ENCODE measurements around the gene ARHGAP5.

The ARHGAP5 gene, protein sequence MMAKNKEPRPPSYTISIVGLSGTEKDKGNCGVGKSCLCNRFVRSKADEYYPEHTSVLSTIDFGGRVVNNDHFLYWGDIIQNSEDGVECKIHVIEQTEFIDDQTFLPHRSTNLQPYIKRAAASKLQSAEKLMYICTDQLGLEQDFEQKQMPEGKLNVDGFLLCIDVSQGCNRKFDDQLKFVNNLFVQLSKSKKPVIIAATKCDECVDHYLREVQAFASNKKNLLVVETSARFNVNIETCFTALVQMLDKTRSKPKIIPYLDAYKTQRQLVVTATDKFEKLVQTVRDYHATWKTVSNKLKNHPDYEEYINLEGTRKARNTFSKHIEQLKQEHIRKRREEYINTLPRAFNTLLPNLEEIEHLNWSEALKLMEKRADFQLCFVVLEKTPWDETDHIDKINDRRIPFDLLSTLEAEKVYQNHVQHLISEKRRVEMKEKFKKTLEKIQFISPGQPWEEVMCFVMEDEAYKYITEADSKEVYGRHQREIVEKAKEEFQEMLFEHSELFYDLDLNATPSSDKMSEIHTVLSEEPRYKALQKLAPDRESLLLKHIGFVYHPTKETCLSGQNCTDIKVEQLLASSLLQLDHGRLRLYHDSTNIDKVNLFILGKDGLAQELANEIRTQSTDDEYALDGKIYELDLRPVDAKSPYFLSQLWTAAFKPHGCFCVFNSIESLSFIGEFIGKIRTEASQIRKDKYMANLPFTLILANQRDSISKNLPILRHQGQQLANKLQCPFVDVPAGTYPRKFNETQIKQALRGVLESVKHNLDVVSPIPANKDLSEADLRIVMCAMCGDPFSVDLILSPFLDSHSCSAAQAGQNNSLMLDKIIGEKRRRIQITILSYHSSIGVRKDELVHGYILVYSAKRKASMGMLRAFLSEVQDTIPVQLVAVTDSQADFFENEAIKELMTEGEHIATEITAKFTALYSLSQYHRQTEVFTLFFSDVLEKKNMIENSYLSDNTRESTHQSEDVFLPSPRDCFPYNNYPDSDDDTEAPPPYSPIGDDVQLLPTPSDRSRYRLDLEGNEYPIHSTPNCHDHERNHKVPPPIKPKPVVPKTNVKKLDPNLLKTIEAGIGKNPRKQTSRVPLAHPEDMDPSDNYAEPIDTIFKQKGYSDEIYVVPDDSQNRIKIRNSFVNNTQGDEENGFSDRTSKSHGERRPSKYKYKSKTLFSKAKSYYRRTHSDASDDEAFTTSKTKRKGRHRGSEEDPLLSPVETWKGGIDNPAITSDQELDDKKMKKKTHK (N-terminal part only)

DNA sequence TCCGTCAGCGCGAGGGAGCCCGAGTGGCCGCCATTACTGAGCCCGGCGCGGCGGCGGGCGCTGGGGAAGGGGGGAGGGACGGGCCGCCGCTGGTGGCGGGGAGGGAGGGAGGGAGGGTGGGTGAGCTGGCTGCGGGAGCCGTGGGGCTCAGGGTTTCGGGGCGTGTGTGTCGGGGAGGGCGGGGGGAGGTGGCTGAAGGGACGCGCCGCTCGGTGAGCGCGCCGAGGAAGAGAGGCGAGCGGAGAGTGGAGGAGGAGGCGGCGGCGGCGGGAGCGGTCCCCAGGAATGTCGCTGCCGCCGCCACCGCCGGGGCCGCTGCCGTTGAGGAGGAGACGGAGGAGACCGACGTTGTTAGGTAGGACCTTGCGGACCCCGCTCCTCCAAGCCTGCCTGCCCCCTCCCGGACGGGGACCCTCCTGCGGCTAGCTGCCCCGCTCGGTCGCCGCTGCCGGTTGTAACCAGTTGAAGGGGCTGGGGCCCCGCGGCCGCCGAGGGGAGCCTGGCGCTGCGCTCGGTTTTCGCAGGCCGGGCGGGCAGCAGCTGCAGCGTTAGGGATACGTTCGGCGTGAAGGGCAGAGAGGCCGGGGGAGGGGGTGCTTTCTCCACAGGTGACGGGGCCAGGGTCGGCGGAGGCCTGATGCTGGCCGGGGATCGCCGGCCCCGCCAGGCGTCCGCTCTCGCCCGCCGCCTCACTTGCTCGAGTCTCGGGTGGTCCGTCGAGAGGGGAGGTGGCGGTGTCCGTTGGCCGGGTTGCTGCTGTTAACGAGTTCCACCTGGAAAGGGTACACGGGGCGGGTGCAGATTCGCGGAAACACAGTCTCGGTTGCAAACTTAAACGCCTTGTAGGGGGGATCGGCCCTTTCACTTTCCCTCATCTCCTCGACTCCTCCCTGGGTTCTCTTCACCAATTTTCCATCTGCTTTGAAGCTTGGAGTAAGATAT is at the start of gene ARHGAP5:
Gene ARHGAP5 (plus strand): TSS at position 224 of the 942 bp plus-strand sequence. CDS start 13,366 bp downstream, outside the sequence.
- DNase-seq, result peak; percentile 49 to 51

- no peak for DNase-seq
Measured at GRCh38 chr14:32028599-32028998, 48.5 kb upstream of the ARHGAP5 start.

- no peak for DNase-seq
Measured at GRCh38 chr14:32033543-32033942, 43.6 kb upstream of the ARHGAP5 start.

DNA sequence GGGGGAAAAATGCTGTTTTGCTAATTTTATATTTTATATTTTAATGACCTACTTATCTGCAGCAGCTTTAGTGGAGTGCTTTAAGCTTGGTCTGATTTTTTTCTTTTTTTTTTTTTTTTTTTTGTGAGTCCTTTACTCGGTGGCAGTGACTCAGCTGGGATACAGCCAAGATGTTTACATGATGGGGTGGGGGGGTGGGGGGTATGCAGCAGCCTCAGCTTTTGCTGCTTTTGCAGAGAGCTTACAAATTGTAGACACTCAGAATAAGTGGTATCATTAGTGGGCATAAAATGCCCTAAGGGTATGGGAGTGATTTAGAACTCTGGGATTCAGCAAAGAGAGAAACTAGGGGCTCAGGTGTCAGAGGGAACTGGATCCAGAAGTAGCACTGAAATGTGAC is 38.2 kb upstream of the ARHGAP5 start:
- DNase-seq, result no peak

DNA sequence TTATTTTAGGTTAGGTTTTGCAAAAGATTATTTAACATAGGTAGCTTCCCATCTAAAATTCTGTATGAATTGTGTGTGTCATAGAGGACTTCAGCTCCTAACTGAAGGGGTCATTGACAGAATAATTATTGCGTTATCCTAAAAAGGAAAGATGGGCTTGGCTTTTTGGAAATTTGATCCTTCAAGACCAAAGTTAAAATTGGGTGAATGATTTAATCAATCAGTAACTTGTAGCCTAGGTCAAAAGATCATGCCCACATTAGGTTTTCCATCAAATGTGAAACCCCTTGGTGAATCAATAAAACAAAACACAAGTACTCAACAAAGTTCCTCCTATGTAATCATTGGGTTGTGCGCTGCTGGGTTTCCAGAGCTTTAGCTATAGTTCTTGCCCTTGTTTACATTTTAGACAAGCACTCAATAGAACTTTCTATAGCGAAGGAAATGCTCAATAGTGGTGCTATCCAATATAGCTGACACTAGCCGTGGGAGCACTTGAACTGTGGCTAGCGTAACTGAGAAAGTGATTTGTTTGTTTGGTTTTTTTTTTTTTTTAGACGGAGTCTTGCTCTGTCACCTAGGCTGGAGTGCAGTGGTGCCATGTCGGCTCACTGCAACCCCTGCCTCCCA is 37.6 kb upstream of the ARHGAP5 start:
- DNase-seq, result no peak

DNA sequence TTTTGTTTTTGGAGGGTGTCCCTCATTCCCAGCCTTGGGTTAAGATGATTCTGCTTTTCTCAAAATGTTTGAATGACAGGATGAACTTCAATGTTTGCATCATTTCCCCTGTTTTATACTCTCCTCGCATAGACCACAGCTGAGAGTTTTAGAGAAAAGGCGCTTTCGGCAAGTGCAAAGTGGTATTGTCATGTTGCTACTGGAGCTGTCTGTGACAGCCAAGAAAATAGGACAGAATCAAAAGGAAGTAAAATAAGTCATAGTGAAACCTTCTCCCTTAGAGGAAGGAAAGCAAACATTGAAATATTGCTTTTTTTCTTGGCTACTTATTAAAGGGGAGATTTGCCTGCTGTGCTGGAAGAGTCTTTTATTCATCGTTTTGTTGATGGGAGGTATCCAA is 33.5 kb upstream of the ARHGAP5 start:
- no peak for DNase-seq

DNA sequence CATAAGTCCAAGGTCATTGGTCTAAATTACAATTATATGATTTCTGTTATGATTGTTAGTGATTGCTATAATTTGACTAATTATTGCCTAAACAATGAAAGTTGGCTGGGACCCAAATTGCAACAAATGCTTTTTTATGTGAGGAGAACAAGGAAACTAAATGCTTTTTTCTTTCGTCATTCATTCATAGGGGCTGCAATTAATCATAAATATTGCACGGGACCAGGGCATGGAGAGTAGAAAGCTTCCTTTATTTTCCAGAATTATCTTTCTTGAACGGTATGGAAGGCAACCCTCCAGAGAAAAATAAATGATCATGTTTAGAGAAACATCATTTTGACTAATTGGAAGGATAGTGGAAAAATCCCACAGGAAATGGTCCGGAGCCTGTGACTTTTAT is 32.6 kb upstream of the ARHGAP5 start:
- no peak for DNase-seq

DNA sequence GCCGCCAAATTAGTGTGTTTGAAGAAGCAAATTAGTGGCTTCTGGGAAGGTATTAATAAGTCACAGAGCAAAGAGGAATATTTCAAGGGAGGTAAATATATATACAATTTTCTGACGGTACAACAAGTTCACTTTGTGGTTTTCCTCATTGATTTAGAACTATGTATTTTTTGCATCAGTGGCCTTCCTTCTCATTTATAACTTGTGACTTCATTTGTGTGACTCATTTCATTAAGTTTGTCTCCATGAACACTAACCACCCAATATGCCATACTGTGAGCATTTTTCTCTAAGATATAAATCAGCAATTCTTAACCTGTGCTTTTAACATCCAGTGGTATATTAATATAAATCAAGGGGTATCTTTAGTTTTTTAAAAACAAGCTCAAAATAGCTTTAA is 29.3 kb upstream of the ARHGAP5 start:
- DNase-seq, result no peak

DNA sequence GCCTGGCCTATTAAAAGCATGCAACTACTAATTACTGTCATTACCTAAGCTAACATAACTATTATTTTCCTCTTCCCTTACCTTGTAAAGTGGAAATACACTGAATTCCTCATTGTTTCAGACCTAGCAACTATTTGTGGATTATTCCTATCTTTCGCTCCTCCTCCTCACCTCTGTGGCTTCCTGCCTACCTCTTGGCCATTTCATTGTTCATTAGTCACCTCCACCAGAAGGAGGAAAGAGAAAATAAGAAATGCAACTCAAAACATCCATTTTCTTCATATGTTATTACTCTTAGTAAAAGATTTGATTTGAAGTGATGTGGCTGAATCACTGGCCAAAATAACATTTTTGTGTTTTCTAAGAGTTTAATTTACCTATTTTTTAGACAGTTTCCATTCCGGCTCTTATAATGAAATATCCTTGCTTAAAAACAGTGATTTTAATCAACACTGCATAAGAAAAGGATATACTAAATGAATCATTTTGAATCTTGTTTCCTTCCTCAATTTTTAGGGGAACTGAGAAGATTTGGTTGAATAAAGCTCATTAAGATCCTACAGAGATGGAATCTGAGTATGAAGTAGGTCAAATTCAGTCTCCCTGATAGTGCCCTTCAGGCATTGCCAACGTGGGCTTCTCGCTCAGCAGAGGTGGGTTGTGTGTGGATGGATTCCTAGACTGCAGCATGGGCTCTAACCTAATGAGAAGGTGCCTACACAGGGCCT is 27.6 kb upstream of the ARHGAP5 start:
- DNase-seq, result no peak

DNA sequence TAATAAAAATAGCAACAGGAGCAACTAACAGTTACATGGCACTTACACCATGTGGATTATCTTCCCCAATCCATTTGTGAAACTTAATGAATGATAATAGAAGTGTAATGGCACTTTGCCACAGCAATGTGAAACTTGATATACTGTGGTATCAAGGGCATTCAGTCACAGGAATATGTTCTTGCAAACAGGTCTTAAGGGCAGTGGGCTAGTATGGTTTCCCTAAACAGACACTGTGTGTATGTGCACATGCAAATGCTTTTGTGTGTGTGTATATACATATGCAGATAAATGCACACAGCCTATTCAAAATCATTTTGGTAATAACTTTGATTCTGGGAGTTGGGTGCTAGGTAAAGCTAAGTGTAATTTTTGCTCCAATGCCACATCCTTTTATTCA is 26.2 kb upstream of the ARHGAP5 start:
- DNase-seq, result no peak

- no peak for DNase-seq
Measured at GRCh38 chr14:32054536-32054935, 22.6 kb upstream of the ARHGAP5 start.

GRCh38 chr14:32055175-32055574 is 21.9 kb upstream of the ARHGAP5 start:
- no peak for DNase-seq

- no peak for DNase-seq
Measured at GRCh38 chr14:32059702-32060101, 17.4 kb upstream of the ARHGAP5 start.

DNA sequence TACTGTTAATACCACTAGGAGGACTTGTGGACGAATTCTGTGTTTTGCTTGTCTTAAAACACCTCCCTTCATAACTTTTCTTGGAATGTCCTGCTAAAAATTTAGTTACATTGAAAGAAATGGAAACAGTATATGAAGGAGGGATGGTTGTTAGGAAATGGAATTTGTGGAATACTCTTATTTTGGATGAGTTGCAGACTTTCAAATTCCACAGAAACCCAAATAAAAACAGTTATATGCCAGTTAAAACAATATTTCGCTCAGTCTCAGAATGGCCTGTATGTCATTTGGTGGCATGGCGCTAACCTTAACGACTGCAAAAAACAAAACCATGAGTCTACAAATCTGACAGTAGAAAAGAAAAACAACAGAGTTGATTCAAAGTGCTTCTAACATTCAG is 12.2 kb upstream of the ARHGAP5 start:
- DNase-seq, result no peak

- no peak for DNase-seq
Measured at GRCh38 chr14:32068708-32069107, 8.4 kb upstream of the ARHGAP5 start.

DNA sequence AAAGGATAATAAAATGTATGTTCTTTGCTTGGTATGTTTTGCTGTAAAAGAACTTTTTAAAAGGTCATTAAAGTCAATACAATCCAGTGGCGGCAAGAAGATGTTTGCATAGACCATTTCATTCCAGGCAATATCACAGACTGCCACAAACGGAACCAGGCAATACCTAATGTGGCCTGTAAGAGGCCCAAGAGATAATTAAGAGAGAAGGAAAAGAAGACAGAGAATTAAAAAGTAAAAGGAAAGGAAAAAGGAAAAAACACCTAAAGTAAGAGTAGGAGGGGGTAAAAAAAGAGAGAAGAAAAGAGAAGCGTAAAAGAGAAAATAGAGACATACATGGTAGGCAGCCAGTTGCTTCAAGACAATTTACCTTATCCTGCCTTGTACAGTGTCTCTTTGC is 6.8 kb upstream of the ARHGAP5 start:
- DNase-seq, result no peak

GRCh38 chr14:32072676-32073075 is 4.4 kb upstream of the ARHGAP5 start:
- DNase-seq, result no peak

DNA sequence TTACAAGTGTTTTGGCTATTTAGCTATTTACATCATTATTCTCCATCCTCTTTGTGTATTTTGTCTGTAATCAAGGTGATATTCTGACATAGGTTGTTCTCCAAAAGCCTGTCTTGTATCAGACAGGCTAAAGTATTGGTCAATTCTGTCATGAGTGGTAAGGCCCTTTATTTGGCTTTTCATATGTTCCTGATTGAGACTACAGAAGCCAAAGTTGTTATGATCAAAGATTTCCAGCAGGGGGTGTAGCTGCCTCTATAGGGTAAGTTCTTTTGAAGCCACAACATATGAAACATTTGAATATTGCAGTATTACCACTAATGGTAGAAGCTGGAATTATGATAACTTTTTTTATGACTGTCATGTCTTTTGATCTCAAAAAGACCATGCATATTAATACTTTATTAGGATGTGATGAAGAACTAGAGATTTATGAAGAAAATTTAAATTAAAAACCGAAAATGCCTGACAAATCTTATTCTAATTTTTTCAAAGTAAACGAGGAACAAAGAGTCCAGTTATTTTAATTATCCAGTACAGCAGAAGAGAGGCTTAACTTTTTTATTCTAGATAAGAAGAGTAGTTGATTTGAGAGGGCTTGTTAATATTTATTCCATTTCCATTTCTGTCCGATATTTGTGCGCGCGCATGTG is 3.4 kb upstream of the ARHGAP5 start:
- peak; percentile 14 to 49 for DNase-seq

DNA sequence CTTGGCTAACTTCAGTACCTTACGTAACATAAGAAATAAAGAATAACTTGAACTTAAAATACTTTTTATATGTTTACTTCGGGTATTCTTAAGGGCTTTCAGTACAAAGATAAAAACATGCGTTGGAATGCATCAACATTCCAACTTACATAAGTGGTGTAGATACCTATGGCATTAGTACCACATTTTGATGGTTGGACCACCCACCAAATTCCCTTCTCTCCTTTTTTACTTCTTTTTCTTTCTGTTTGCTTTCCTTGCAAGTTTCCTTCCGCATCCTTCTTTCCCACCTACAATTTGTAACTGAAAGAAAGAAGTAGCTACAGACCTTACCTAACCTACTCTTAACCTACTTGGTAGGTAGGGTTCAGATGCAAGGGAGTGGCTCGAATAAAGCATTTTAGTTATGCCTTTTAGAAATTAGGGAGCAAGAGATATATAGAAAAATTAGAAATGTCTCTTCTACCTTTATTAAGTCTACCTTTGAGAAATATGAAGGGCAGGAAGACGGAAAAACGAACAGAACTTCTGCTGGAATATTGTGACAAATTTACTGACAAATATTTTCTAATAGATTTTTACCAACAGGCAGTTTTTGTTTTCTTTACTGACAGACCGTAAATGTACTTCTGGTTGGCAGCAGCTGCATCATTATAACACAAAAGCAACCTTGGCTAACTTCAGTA is 2.1 kb upstream of the ARHGAP5 start:
- no peak for DNase-seq

Measured in stimulated activated CD4-positive, alpha-beta T cell treated with anti-CD3 and anti-CD28 coated beads, Interleukin-2, amount 100 ng/mL, for 24 hours (primary cell).